Measurements from ENCODE around the gene SPTBN1.

The SPTBN1 gene

GRCh38 chr2:54595999-54596902 is 140.1 kb downstream of the SPTBN1 start:
- no peak for DNase-seq

GRCh38 chr2:54597153-54597848 is 141.2 kb downstream of the SPTBN1 start:
- DNase-seq = no peak

- DNase-seq = no peak
Measured at GRCh38 chr2:54598347-54599325, 142.5 kb downstream of the SPTBN1 start.

GRCh38 chr2:54599326-54599710 is 143.2 kb downstream of the SPTBN1 start:
- DNase-seq = no peak

- DNase-seq = no peak
Measured at GRCh38 chr2:54599914-54600313, 143.8 kb downstream of the SPTBN1 start.

GRCh38 chr2:54601339-54601738 is 145.2 kb downstream of the SPTBN1 start:
- no peak for DNase-seq

GRCh38 chr2:54602736-54603322 is 146.7 kb downstream of the SPTBN1 start:
- no peak for DNase-seq

GRCh38 chr2:54603357-54603756 is 147.2 kb downstream of the SPTBN1 start:
- no peak for DNase-seq

GRCh38 chr2:54603796-54604195 is 147.7 kb downstream of the SPTBN1 start:
- no peak for DNase-seq

GRCh38 chr2:54604871-54605270 is 148.7 kb downstream of the SPTBN1 start:
- no peak for DNase-seq

- no peak for DNase-seq
Measured at GRCh38 chr2:54605836-54606235, 149.7 kb downstream of the SPTBN1 start.

- peak; percentile 37 for DNase-seq
Measured at GRCh38 chr2:54606393-54606958, 150.3 kb downstream of the SPTBN1 start.

- no peak for DNase-seq
Measured at GRCh38 chr2:54608224-54608623, 152.1 kb downstream of the SPTBN1 start.

GRCh38 chr2:54609241-54609640 is 153.1 kb downstream of the SPTBN1 start:
- DNase-seq = no peak

- no peak for DNase-seq
Measured at GRCh38 chr2:54609647-54610046, 153.5 kb downstream of the SPTBN1 start.

GRCh38 chr2:54610700-54611099 is 154.6 kb downstream of the SPTBN1 start:
- DNase-seq = peak; percentile 29

- no peak for DNase-seq
Measured at GRCh38 chr2:54611830-54612545, 155.9 kb downstream of the SPTBN1 start.

- no peak for DNase-seq
Measured at GRCh38 chr2:54613386-54613785, 157.3 kb downstream of the SPTBN1 start.

- no peak for DNase-seq
Measured at GRCh38 chr2:54613794-54614257, 157.7 kb downstream of the SPTBN1 start.

- no peak for DNase-seq
Measured at GRCh38 chr2:54614819-54615218, 158.7 kb downstream of the SPTBN1 start.

- DNase-seq = no peak
Measured at GRCh38 chr2:54615832-54616534, 159.9 kb downstream of the SPTBN1 start.
